ENCODE results near the gene APBA2.

Gene APBA2

GRCh38 chr15:28942046-28942445 lies 56.3 kb downstream of the APBA2 start:
- peak; percentile 67 for DNase-seq

- DNase-seq, result peak; percentile 60
These were observed 56.8 kb downstream of the APBA2 start for GRCh38 chr15:28942571-28942970.

- DNase-seq, result peak; percentile 58
These were observed 57.4 kb downstream of the APBA2 start for GRCh38 chr15:28943146-28943545.

- DNase-seq, result no peak
These were observed 57.9 kb downstream of the APBA2 start for GRCh38 chr15:28943611-28944230.

- DNase-seq, result peak; percentile 49
These were observed 58.5 kb downstream of the APBA2 start for GRCh38 chr15:28944286-28944685.

- DNase-seq, result peak; percentile 32
These were observed 59.0 kb downstream of the APBA2 start for GRCh38 chr15:28944696-28945300.

GRCh38 chr15:28945626-28946230 lies 60.0 kb downstream of the APBA2 start:
- DNase-seq, result peak; percentile 52

- no peak for DNase-seq
These were observed 61.0 kb downstream of the APBA2 start for GRCh38 chr15:28946803-28947202.

- peak; percentile 54 for DNase-seq
These were observed 61.5 kb downstream of the APBA2 start for GRCh38 chr15:28947221-28947674.

- DNase-seq, result peak; percentile 51
These were observed 62.3 kb downstream of the APBA2 start for GRCh38 chr15:28948036-28948435.

- no peak for DNase-seq
These were observed 65.1 kb downstream of the APBA2 start for GRCh38 chr15:28950916-28951315.

GRCh38 chr15:28952666-28953491 lies 67.1 kb downstream of the APBA2 start:
- peak; percentile 47 for DNase-seq

- DNase-seq, result peak; percentile 55
These were observed 67.9 kb downstream of the APBA2 start for GRCh38 chr15:28953573-28954195.

GRCh38 chr15:28954466-28955159 lies 68.8 kb downstream of the APBA2 start:
- peak; percentile 55 for DNase-seq

- peak; percentile 63 for DNase-seq
These were observed 69.6 kb downstream of the APBA2 start for GRCh38 chr15:28955160-28955992.

- DNase-seq, result peak; percentile 60
These were observed 70.2 kb downstream of the APBA2 start for GRCh38 chr15:28955993-28956421.

- peak; percentile 46 for DNase-seq
These were observed 70.7 kb downstream of the APBA2 start for GRCh38 chr15:28956491-28956890.

GRCh38 chr15:28957606-28958498 lies 72.1 kb downstream of the APBA2 start:
- DNase-seq, result peak; percentile 55

- no peak for DNase-seq
These were observed 73.6 kb downstream of the APBA2 start for GRCh38 chr15:28959326-28959725.

GRCh38 chr15:28960979-28961378 lies 75.2 kb downstream of the APBA2 start:
- DNase-seq, result peak; percentile 33

All from activated CD8-positive, alpha-beta memory T cell treated with anti-CD3 and anti-CD28 coated beads for 24 hours (primary cell).